ENCODE data around the gene GRM4. TPM values are rescaled to one million over a fixed set of nuclear protein-coding genes. Genes with fewer than 3 reads are reported as not detected.

Gene GRM4
- total RNA-seq, 1 donor from 2014 or later: 0.29 TPM

DNA sequence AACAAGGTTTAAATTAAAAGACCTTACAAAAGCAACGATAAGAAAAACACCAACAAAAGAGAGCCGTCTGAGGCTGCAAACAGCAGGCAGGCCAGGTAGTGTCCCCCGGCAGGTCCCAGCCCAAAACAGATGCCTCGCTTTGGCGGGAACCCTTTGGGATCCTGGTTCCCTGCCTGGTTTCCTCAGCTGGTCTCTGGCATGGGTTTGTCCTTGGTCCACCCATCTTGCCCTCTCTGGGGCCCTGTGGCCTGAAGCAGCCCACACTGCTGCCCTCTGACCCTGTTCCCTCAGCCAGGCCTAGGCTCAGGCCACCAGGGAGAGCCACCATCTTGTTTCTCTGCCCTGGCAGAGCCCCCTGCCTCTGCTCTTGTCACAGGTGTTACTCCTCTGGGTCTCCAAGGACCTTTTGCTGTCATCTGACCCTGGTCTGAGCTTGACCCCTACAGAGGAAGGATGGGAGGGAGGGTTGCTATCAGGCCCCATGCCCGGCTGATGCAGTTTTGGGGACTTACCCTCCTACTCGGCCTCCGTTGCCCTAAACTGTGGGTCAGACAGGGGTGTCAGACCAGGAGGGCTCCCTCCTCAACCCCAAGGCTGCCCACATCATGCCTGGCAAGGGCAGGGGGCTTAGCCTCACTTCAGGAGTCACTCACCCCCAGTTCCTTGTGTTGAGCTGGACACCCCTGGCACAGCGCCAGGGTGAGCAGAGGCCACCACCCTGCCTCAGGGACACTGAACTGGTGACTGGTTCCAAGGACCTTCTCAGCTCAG is 30.6 kb upstream of the GRM4 start:
- ATAC-seq: peak; percentile 15
- Histone ChIP-seq H3K4me1 (no peaks in the 10 kb centered on the region), H3K27ac (no peak overlapping the region), H3K27me3 (no peaks in the 10 kb centered on the region), H3K4me3 (no peak overlapping the region), H3K36me3 (no peaks in the 10 kb centered on the region), H3K9me3 (no peaks in the 10 kb centered on the region)
- intact Hi-C loops (cut with DNase I): no loop called here
- TF ChIP-seq, protein P1, sequence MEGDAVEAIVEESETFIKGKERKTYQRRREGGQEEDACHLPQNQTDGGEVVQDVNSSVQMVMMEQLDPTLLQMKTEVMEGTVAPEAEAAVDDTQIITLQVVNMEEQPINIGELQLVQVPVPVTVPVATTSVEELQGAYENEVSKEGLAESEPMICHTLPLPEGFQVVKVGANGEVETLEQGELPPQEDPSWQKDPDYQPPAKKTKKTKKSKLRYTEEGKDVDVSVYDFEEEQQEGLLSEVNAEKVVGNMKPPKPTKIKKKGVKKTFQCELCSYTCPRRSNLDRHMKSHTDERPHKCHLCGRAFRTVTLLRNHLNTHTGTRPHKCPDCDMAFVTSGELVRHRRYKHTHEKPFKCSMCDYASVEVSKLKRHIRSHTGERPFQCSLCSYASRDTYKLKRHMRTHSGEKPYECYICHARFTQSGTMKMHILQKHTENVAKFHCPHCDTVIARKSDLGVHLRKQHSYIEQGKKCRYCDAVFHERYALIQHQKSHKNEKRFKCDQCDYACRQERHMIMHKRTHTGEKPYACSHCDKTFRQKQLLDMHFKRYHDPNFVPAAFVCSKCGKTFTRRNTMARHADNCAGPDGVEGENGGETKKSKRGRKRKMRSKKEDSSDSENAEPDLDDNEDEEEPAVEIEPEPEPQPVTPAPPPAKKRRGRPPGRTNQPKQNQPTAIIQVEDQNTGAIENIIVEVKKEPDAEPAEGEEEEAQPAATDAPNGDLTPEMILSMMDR (IDR thresholded peaks at IDR 0.05): no peak
- peak; percentile 55 for DNase-seq

DNA sequence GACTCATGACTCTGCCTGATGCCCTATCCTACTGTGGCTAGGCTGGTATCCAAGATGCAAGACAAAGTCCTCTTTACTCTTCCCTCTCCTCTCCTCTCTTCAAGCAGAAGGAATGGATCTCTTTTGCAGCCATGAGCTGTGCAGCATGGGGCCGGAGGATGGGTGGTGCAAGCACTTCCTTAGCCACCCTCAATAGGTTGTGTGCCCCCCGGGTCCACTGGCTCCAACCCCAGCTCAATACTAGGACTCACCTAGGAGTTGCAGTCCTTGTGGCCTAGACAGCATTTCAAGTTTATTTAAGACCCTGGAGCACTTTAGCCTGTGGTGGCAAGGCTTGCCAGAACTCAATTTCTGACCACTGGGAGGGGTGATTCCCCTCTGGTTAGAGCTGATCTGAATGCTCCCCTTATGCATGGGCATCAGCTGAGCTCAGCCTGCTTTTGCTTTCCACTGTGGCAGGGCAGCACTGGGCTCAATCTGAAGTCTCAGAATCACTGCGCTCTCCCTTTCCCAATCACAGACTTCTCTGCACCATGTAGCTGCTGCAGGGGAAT is 29.0 kb upstream of the GRM4 start:
- no peak for ATAC-seq
- H3K4me3 ChIP-seq: no peak overlapping the region
- H3K4me1 ChIP-seq: no peaks in the 10 kb centered on the region
- TF ChIP-seq, protein P1 (IDR thresholded peaks at IDR 0.05): no peak
- no peak overlapping the region for H3K27ac ChIP-seq
- no peaks in the 10 kb centered on the region for H3K9me3 ChIP-seq
- H3K27me3 ChIP-seq: no peaks in the 10 kb centered on the region
- no peaks in the 10 kb centered on the region for H3K36me3 ChIP-seq
- intact Hi-C loops (cut with DNase I): no loop called here
- peak; percentile 23 for DNase-seq

DNA sequence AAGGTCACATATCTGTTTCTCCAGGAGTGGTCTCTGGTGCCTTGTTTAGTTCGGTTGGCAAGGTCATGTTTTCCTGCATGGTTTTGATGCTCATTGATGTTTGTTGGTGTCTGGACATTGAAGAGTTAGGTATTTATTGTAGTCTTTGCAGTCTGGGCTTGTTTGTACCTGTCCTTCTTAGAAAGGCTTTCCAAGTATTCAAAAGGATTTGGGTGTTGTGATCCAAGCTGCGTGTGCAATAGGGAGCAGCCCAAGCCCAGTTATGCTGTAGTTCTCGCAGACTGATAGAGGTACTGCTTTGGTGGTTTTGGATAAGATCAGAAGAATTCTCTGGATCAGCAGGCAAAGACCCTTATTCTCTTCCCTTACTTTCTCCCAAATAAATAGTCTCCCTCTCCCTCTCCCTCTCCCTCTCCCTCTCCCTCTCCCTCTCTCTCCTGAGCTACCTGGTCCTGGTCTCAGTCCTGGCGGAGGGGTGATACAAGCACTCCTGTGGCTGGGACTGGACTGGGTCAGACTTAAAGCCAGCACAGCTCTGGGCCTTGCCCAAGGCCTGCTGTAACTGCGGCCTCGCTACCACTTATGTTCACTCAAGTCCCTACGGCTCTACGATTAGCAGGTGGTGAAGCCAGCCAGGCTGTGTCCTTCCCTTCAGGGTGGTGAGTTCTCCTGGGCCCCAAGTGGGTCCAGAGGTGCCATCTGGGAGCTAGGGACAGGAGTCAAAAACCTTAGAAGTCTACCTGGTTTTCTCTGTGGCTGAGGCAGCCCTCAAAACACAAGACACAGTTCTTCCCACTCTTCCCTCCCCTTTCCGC is 27.3 kb upstream of the GRM4 start:
- H3K9me3 ChIP-seq: no peaks in the 10 kb centered on the region
- ATAC-seq: no peak
- no peak overlapping the region for H3K27ac ChIP-seq
- intact Hi-C loops (cut with DNase I): no loop called here
- H3K27me3 ChIP-seq: no peaks in the 10 kb centered on the region
- H3K4me3 ChIP-seq: no peak overlapping the region
- DNase-seq: peak; percentile 34
- H3K4me1 ChIP-seq: no peaks in the 10 kb centered on the region
- TF ChIP-seq, protein P1 (IDR thresholded peaks at IDR 0.05): no peak
- no peaks in the 10 kb centered on the region for H3K36me3 ChIP-seq

DNA sequence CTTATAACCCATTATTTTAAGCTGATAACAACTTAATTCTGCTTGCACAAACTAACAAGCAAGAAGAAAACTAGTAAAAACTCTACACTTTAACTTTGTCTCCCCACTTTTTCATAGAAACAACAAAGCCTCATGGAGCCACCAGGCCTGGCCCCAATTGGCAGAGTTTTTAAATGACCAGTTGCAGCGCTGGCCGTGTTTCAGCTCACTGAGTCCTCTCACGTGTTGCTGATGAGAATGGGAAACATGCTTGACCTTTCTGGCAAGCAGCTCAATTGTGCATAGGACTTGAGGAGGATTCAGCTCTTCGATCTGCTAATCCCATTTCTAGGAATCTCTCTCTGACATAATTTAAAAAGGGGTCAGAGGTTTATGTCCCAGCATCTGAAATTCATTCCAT is 24.5 kb upstream of the GRM4 start:
- Histone ChIP-seq H3K9me3 (no peaks in the 10 kb centered on the region), H3K27ac (no peak overlapping the region), H3K4me1 (no peaks in the 10 kb centered on the region), H3K27me3 (no peaks in the 10 kb centered on the region), H3K36me3 (no peaks in the 10 kb centered on the region), H3K4me3 (no peak overlapping the region)
- DNase-seq (peak; percentile 10), ATAC-seq (no peak)
- intact Hi-C loops (cut with DNase I): no loop called here
- TF ChIP-seq, protein P1 (IDR thresholded peaks at IDR 0.05): no peak

- Histone ChIP-seq H3K4me1 (no peaks in the 10 kb centered on the region), H3K4me3 (no peak overlapping the region), H3K27me3 (no peaks in the 10 kb centered on the region), H3K27ac (no peak overlapping the region), H3K36me3 (no peaks in the 10 kb centered on the region), H3K9me3 (no peaks in the 10 kb centered on the region)
- TF ChIP-seq, protein P1 (IDR thresholded peaks at IDR 0.05): no peak
- ATAC-seq: no peak
- intact Hi-C loops (cut with DNase I): no loop called here
- DNase-seq: no peak
These were observed 24.0 kb upstream of the GRM4 start for GRCh38 chr6:34169897-34170296.

Data from upper lobe of right lung (tissue), 1 donor.